D721Med (cell line): ENCODE data around the gene PSPC1.

Source experiments
- DNase-seq: peaks from one replicate; pipeline ENCODE4 v3.0.0; 2011; ENCODE audit warnings: low spot score; ENCODE audit not compliant: insufficient read length
- FAIRE-seq: peaks from 2 replicates; lab custom pipeline; 2011; peaks lifted over from hg19 to GRCh38; lab: Jason Lieb, UNC
- CTCF ChIP-seq: IDR thresholded peaks from 2 replicates; pipeline ENCODE4 v1.5.1; 2012; ENCODE audit warnings: mild to moderate bottlenecking, control low read depth; ENCODE audit not compliant: insufficient read depth; ENCODE audit errors: missing control alignments

PSPC1 gene

GRCh38 chr13:19657872-19658591 is 124.7 kb downstream of the PSPC1 start:
- FAIRE-seq: no peak
- no peak for TF ChIP-seq CTCF
- no peak for DNase-seq
